GM12878 (cell line): ENCODE results near the gene SMARCE1. TPM values are rescaled to one million over a fixed set of nuclear protein-coding genes. Genes with fewer than 3 reads are reported as not detected.

Source experiments
- ATAC-seq: fragments of 200-7000 bp; cut with Tn5 transposase; 3 replicates; pipeline ENCODE4 v1.9.1; 2020; ENCODE audit warnings: mild to moderate bottlenecking, moderate library complexity
- BruUV-seq: library from RNA; stranded (reverse); fragments of 400-500 nt; replicated peaks from 2 replicates; lab custom pipeline; 2021; lab: Mats Ljungman, UMichigan
- CTCF ChIA-PET: fragments of 300-600 bp; sonication (Branson Sonifier 250); formaldehyde crosslinking; extraction: SDS; loops from one replicate; lab custom pipeline; 2021; ENCODE audit warnings: inconsistent platforms; lab: Yijun Ruan, JAX
- POLR2A ChIA-PET: fragments of 350-600 bp; formaldehyde crosslinking; extraction: SDS; loops from one replicate; lab custom pipeline; 2021; ENCODE audit warnings: inconsistent platforms; lab: Charles Lee
- RAD21 ChIA-PET: fragments of 300-600 bp; sonication (Branson Sonifier 250); formaldehyde crosslinking; loops from one replicate; lab custom pipeline; 2023; ENCODE audit warnings: antibody characterized with exemption; ENCODE audit not compliant: unreplicated experiment; lab: Charles Lee
- SMC1A ChIA-PET: fragments of 300-600 bp; sonication (Branson Sonifier 250); formaldehyde crosslinking; loops from one replicate; lab custom pipeline; 2023; ENCODE audit not compliant: unreplicated experiment, uncharacterized antibody; lab: Charles Lee
- DNase-seq: peaks from one replicate; pipeline ENCODE4 v3.0.0-alpha.2; 2011; ENCODE audit warnings: low read depth, low spot score
- FAIRE-seq: peaks from 3 replicates; lab custom pipeline; 2011; peaks lifted over from hg19 to GRCh38; lab: Jason Lieb, UNC
- H2AFZ ChIP-seq: 2 replicates; pipeline ENCODE4 v1.6.0; 2011; ENCODE audit warnings: low read depth, low read length, control low read depth; ENCODE audit not compliant: control insufficient read depth
- H3K27ac ChIP-seq: 2 replicates; pipeline ENCODE4 v1.5.1; 2011; ENCODE audit warnings: control low read depth; ENCODE audit not compliant: control insufficient read depth, insufficient read depth
- H3K27me3 ChIP-seq, 2 experiments: replicated peaks in 1 of 2; 2 replicates each; pipeline versions ENCODE4 v1.6.0 to v1.6.1; 2011; ENCODE audit warnings: low read length in 1 of 2; ENCODE audit not compliant: control insufficient read depth in 2 of 2, insufficient read depth in 2 of 2
- H3K36me3 ChIP-seq, 2 experiments: 2 replicates each; pipeline ENCODE4 v1.5.1; 2011; ENCODE audit warnings: low read length in 1 of 2; ENCODE audit not compliant: control insufficient read depth in 2 of 2, insufficient read depth in 2 of 2
- H3K4me1 ChIP-seq: 2 replicates; pipeline ENCODE4 v1.6.1; 2011; ENCODE audit warnings: mild to moderate bottlenecking, low read length, moderate library complexity, mixed read lengths; ENCODE audit not compliant: control insufficient read depth, insufficient read depth
- H3K4me2 ChIP-seq: 2 replicates; pipeline ENCODE4 v1.6.0; 2011; ENCODE audit warnings: control low read depth; ENCODE audit not compliant: control insufficient read depth, insufficient read depth
- H3K4me3 ChIP-seq: fragments of 200-600 bp; sonication (generic); 2 replicates; pipeline ENCODE4 v1.5.1; 2016
- H3K79me2 ChIP-seq: 2 replicates; pipeline ENCODE4 v1.6.0; 2011; ENCODE audit warnings: low read length; ENCODE audit not compliant: control insufficient read depth, insufficient read depth
- H3K9ac ChIP-seq: 2 replicates; pipeline ENCODE4 v1.8.0; 2011; ENCODE audit warnings: low read length, control low read depth, mixed read lengths; ENCODE audit not compliant: control insufficient read depth, insufficient read depth
- H3K9me3 ChIP-seq: replicated peaks from 3 replicates; pipeline ENCODE4 v1.5.1; 2011; ENCODE audit warnings: mild to moderate bottlenecking, low read length; ENCODE audit not compliant: control insufficient read depth, insufficient read depth
- H4K20me1 ChIP-seq: 2 replicates; pipeline ENCODE4 v1.6.0; 2011; ENCODE audit not compliant: control insufficient read depth, insufficient read depth
- ATF2 ChIP-seq: IDR thresholded peaks from 2 replicates; pipeline ENCODE4 v1.6.1; 2012; ENCODE audit warnings: low read length, inconsistent platforms
- BCLAF1 ChIP-seq: fragments of 450-650 bp; IDR thresholded peaks from 2 replicates; pipeline ENCODE4 v1.6.1; 2017; ENCODE audit warnings: antibody characterized with exemption, mild to moderate bottlenecking, moderate library complexity
- DPF2 ChIP-seq: fragments of 450-650 bp; IDR thresholded peaks from 2 replicates; pipeline ENCODE4 v1.6.1; 2017; ENCODE audit warnings: mild to moderate bottlenecking
- E2F4 ChIP-seq: IDR thresholded peaks from 2 replicates; pipeline ENCODE4 v1.6.1; 2012; ENCODE audit warnings: low read depth, low read length, improper control_type of control experiment
- EGR1 ChIP-seq, 2 experiments: IDR thresholded peaks; 1 replicate in 1 of 2; 2 replicates in 1 of 2; pipeline ENCODE4 v1.6.1; 2011 to 2012; ENCODE audit warnings: low read depth in 2 of 2, low read length in 2 of 2, borderline replicate concordance in 1 of 2, mild to moderate bottlenecking in 1 of 2, moderate library complexity in 1 of 2
- ELK1 ChIP-seq: IDR thresholded peaks from 2 replicates; pipeline ENCODE4 v1.6.1; 2012; ENCODE audit warnings: low read depth, low read length, improper control_type of control experiment
- HSF1 ChIP-seq: fragments of 150-350 bp; IDR thresholded peaks from 2 replicates; pipeline ENCODE4 v1.6.1; 2014; ENCODE audit warnings: mild to moderate bottlenecking, low read depth, low read length
- JUND ChIP-seq: IDR thresholded peaks from 2 replicates; pipeline ENCODE4 v1.6.1; 2012; ENCODE audit warnings: low read depth, mild to moderate bottlenecking, low read length, improper control_type of control experiment, moderate library complexity
- PAX5 ChIP-seq: IDR thresholded peaks from 2 replicates; pipeline ENCODE4 v1.6.1; 2011; ENCODE audit warnings: low read depth, low read length, borderline replicate concordance
- TCF12 ChIP-seq: IDR thresholded peaks from 2 replicates; pipeline ENCODE4 v1.6.1; 2011; ENCODE audit warnings: low read depth, mild to moderate bottlenecking, low read length
- TCF7 ChIP-seq: IDR thresholded peaks from 2 replicates; pipeline ENCODE4 v1.6.1; 2014; ENCODE audit warnings: antibody characterized with exemption, borderline replicate concordance
- WGBS: methylation state at CpG from one replicate; pipeline ENCODE4 v1.1.6; 2016; ENCODE audit warnings: low lambda C conversion rate; ENCODE audit not compliant: insufficient replicate concordance, insufficient coverage; ENCODE audit errors: missing lambda C conversion rate; 5-methylcytosine and 5-hydroxymethylcytosine counted together
- in situ Hi-C: fragments of 300-500 bp; cut with MboI; formaldehyde crosslinking; loops from 9 replicates; pipeline ENCODE4 v1.14.3; 2018; ENCODE audit warnings: mixed read lengths
- intact Hi-C: fragments of 100-400 bp; cut with micrococcal nuclease; formaldehyde crosslinking; loops from one replicate; pipeline ENCODE4 v1.14.2; 2022; ENCODE audit not compliant: unreplicated experiment
- polyA plus RNA-seq, 11 experiments: library from polyadenylated mRNA; depleted of rRNA in 4 of 11; unstranded in 6 of 11; stranded (reverse) in 5 of 11; fragments of >200 nt; fragmentation: Nextera tagmentation in 4 of 11; fragmentation: Illumina TruSeq in 1 of 11; extraction: Ambion mirVana in 4 of 11; extraction: Trizol in 1 of 11; gene quantifications; 1 replicate in 1 of 11; 2 replicates in 10 of 11; pipeline versions ENCODE4 v1.2.1 to v1.2.3, GENCODE V29; 2011 to 2016; ENCODE audit warnings: inconsistent platforms in 2 of 11, missing spikeins in 2 of 11, low read depth in 1 of 11
- total RNA-seq, 4 experiments: library from RNA; depleted of rRNA in 3 of 4; stranded (reverse); fragments of >200 nt in 3 of 4; fragmentation: Illumina TruSeq in 1 of 4; extraction: Trizol in 1 of 4; gene quantifications; 2 replicates each; pipeline versions ENCODE4 v1.2.1 to v1.2.3, GENCODE V29; 2013 to 2021

The SMARCE1 gene
- total and polyA plus RNA-seq, 10 of the 15 experiments (the other 5 are each of a cell fraction or from before 2014, with no cell fraction given), result 87.9 to 191 (median 132) TPM

GRCh38 chr17:40679523-40679907 lies 31.9 kb upstream of the SMARCE1 start (continued):
- no peak for TF ChIP-seq BCLAF1

- no TSS peak for BruUV-seq
- WGBS, result 21% methylated on average over 4 of the region's 4 CpGs
- H3K27me3 ChIP-seq, result peaks cover 0 to 8% of the 10 kb centered on the region in 2 experiments; a peak in 1 of 4 replicates
- no peaks in the 10 kb centered on the region for H3K79me2 ChIP-seq
- intact Hi-C loops (loop anchor here (5.0 kb wide), 1 partner anchor 98 kb away; no protein-coding TSS in a partner anchor), in situ Hi-C loops (no loop called here)
- no peaks in the 10 kb centered on the region for H3K4me1 ChIP-seq
- ATAC-seq, result peak; percentile 84
- H3K9ac ChIP-seq, result no peak overlapping the region
- no peaks in the 10 kb centered on the region for H4K20me1 ChIP-seq
- POLR2A ChIA-PET, result interaction anchor here (1.0 to 1.7 kb wide), 4 partner anchors 47 to 64 kb away, joined by 3 read pairs; no protein-coding TSS in a partner anchor
- H3K4me3 ChIP-seq, result no peak overlapping the region; the same call in 1 of the 2 replicates
- peak; percentile 72 for FAIRE-seq
- CTCF ChIA-PET, result interaction anchor here (0.7 to 4.1 kb wide), 6 partner anchors 15 to 64 kb away, joined by 3 to 18 read pairs (median 6); no protein-coding TSS in a partner anchor
- no peak overlapping the region for H2AFZ ChIP-seq
- H3K27ac ChIP-seq, result no peak overlapping the region
- DNase-seq, result no peak
- SMC1A ChIA-PET, result interaction anchor here (0.8 to 9.3 kb wide), 18 partner anchors 10 to 79 kb away, joined by 3 to 58 read pairs (median 4); partner anchors contain the start of gene KRT24
- no peaks in the 10 kb centered on the region for H3K9me3 ChIP-seq
- RAD21 ChIA-PET, result interaction anchor here (0.7 to 3.1 kb wide), 10 partner anchors 13 to 999 kb away, joined by 3 to 15 read pairs (median 7); partner anchors contain the start of gene TOP2A
- no peaks in the 10 kb centered on the region for H3K36me3 ChIP-seq
- H3K4me2 ChIP-seq, result no peak overlapping the region
- TF ChIP-seq EGR1 (IDR thresholded peaks at IDR 0.05; ENCODE audit: borderline replicate concordance in 1 of 2, low read depth in 2 of 2, low read length in 2 of 2) (no peak), ELK1 (no peak), HSF1 (0 out of 2 replicates have a peak, but pooled peaks have one; percentile 31), PAX5 (no peak), E2F4 (peak; percentile 66; the same call in 1 of the 2 replicates), TCF7 (no peak), TCF12 (no peak), ATF2 (no peak), JUND (no peak), DPF2 (peak; percentile 61; the same call in 1 of the 2 replicates)
Measured at GRCh38 chr17:40678902-40679522, 31.4 kb upstream of the SMARCE1 start.
